ENCODE data around the gene TBL1X.

TBL1X gene

DNA sequence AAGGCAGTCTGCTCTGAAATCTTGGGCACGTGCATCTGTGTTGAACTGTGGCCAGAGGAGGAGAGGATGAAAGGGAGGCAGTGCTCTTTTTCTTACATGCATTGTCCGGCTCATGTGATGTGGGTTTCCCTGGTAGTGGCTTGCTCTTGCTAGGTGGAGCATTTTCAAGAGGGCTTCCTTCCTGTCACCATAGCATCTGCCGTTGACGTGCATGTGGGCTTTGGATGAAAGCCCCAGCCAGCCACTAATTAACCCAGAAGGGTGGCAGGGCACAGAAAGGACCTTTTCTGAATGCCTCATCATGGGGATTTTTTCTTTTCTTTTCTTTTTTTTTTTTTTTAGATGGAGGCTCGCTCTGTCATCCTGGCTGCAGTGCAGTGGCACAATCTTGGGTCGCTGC, 179.5 kb downstream of the TBL1X start:
- no peak for DNase-seq (ENCODE audit: low read depth, low spot score)
- no peak overlapping the region for H3K4me3 ChIP-seq (ENCODE audit: low read depth, low read length)
- in situ Hi-C loops (cut with HindIII; ENCODE audit: low sequenced_read_pairs): no loop called here
- TF ChIP-seq, protein P1, sequence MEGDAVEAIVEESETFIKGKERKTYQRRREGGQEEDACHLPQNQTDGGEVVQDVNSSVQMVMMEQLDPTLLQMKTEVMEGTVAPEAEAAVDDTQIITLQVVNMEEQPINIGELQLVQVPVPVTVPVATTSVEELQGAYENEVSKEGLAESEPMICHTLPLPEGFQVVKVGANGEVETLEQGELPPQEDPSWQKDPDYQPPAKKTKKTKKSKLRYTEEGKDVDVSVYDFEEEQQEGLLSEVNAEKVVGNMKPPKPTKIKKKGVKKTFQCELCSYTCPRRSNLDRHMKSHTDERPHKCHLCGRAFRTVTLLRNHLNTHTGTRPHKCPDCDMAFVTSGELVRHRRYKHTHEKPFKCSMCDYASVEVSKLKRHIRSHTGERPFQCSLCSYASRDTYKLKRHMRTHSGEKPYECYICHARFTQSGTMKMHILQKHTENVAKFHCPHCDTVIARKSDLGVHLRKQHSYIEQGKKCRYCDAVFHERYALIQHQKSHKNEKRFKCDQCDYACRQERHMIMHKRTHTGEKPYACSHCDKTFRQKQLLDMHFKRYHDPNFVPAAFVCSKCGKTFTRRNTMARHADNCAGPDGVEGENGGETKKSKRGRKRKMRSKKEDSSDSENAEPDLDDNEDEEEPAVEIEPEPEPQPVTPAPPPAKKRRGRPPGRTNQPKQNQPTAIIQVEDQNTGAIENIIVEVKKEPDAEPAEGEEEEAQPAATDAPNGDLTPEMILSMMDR (IDR thresholded peaks at IDR 0.05; ENCODE audit: low read depth, low read length): no peak

DNA sequence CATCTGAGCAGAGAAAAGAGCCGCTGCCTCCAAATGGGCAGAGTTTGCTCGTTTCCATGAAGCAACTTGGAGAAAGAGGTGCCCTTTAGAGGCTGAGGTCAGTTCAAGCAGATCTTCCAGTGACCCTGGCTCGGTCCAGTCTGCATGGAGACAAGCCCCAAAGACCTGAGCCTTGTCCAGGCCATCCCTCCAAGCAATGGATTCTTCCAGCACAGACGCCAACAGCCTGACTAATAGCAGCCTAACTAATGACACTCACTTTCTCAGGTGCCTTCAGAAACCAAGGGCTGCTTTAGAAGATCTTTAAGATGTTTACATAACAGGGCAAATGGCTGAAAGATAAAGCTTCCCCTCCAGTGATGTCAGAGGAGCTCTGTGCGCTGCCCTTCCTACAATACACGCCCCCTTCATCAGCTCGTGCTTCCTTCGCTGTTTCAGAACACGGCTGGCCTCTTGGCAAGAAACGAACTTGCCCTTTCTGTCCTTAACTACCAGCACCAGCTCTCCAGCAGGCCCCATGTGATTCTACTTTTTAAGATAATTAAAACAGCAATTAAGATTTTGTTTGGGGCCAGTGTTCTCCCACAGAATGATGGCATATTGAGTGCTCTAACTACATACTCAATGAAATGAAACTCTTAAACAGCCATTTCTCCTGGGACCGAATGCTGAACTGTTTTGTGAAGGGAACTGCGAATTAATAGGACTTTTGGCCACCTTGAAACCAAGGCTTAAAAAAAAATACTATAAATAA, 181.8 kb downstream of the TBL1X start:
- in situ Hi-C loops (cut with HindIII; ENCODE audit: low sequenced_read_pairs): no loop called here
- H3K4me3 ChIP-seq (ENCODE audit: low read depth, low read length): no peak overlapping the region
- TF ChIP-seq, protein P1 (IDR thresholded peaks at IDR 0.05; ENCODE audit: low read depth, low read length): no peak

DNA sequence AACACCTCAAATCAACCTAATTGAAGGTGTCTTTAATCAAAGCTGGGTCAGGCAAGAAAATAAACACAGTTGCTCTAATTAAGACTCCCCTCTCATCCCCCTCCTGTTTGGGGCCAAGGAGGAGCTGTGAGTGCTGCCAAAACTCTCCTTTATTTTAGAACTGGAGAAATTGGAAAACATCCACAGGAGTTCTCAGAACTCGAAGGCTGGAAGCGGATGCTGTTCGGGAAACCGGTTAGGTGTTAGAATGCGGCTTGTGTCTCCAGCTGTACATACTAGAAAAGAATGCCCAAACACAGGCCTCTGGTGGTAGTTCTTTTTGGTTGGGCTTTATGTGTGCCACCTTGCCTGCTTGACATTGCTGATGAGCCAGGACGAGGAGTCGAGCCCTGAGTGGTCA, 182.6 kb downstream of the TBL1X start:
- in situ Hi-C loops (cut with HindIII; ENCODE audit: low sequenced_read_pairs): no loop called here
- H3K4me3 ChIP-seq (ENCODE audit: low read depth, low read length): no peak overlapping the region
- TF ChIP-seq, protein P1 (IDR thresholded peaks at IDR 0.05; ENCODE audit: low read depth, low read length): no peak
- DNase-seq (ENCODE audit: low read depth, low spot score): no peak

More for the DNA sequence above, 181.8 kb downstream of the TBL1X start:
- DNase-seq (ENCODE audit: low read depth, low spot score): no peak

DNA sequence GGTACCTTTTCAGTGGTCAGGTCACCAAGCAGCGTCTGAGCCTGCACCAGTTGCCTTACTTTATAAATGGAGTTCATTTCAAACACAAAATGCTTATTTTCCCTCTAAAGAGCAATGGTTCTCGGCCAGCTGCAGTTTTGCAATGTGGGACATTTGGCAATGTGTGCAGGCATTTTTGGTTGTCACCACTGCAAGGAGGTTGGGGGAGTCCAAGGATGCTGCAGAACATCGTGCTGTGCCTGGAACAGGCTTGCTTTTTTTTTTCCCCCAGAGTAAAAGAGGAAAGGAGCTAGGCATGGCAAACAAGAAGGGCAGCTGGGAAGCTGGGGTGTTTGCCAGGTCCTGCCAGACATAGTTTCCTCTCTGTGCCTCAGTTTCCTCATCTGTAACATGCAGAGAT, 185.2 kb downstream of the TBL1X start:
- DNase-seq (ENCODE audit: low read depth, low spot score): no peak
- in situ Hi-C loops (cut with HindIII; ENCODE audit: low sequenced_read_pairs): no loop called here
- TF ChIP-seq, protein P1 (IDR thresholded peaks at IDR 0.05; ENCODE audit: low read depth, low read length): no peak
- H3K4me3 ChIP-seq (ENCODE audit: low read depth, low read length): no peak overlapping the region

DNA sequence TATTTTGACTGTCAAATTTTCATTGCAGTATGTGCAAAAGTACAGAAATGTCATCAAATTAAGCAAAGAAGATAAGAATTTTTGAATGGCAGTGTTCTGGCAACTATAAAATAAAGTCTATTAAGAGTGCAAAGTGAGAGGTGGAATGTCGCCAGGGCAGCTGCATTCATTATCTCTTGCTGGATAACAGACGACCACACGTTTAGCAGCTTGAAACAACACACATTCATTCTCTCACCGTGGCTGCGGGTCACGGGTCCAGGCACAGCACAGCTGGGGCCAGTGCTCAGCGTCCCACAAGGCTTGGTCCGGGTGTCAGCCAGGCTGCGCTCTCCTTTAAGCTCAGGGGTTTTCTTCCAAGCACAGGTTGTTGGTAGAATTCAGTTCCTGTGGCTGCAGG, 186.9 kb downstream of the TBL1X start:
- in situ Hi-C loops (cut with HindIII; ENCODE audit: low sequenced_read_pairs): no loop called here
- H3K4me3 ChIP-seq (ENCODE audit: low read depth, low read length): no peak overlapping the region
- no peak for DNase-seq (ENCODE audit: low read depth, low spot score)
- TF ChIP-seq, protein P1 (IDR thresholded peaks at IDR 0.05; ENCODE audit: low read depth, low read length): no peak

DNA sequence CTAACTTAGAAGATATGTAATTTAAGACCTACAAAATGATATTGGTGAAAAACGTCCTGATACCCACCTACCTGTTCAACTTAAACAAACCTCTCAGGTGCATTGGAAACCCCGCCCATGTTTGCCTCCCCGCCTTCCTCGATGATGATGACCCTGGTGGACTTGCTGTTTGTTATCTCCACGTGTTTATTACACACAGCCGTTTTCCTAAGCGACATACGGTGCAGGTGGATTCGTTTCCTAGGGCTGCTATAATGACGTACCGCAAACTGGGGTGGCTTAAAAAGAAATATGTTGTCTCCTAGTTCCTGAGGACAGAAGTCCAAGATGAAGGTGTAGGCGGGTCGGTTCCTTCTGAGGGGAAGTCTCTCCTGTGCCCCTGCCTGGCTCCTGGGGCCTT, 190.1 kb downstream of the TBL1X start:
- DNase-seq (ENCODE audit: low read depth, low spot score): no peak
- in situ Hi-C loops (cut with HindIII; ENCODE audit: low sequenced_read_pairs): no loop called here
- H3K4me3 ChIP-seq (ENCODE audit: low read depth, low read length): no peak overlapping the region
- TF ChIP-seq, protein P1 (IDR thresholded peaks at IDR 0.05; ENCODE audit: low read depth, low read length): no peak

All from astrocyte of the spinal cord (primary cell).